Medulla oblongata (tissue), 1 donor: ENCODE results near the gene NDOR1.

Source experiments
- DNase-seq: peaks from one replicate; pipeline ENCODE4 v3.0.0-alpha.2; 2015; ENCODE audit errors: extremely low spot score

NDOR1 gene

GRCh38 chr9:137262909-137263285 is 57.4 kb downstream of the NDOR1 start:
- DNase-seq, result no peak

- DNase-seq, result no peak
Observed at GRCh38 chr9:137263506-137263905, 58.0 kb downstream of the NDOR1 start.

- no peak for DNase-seq
Observed at GRCh38 chr9:137264067-137264466, 58.6 kb downstream of the NDOR1 start.

DNA sequence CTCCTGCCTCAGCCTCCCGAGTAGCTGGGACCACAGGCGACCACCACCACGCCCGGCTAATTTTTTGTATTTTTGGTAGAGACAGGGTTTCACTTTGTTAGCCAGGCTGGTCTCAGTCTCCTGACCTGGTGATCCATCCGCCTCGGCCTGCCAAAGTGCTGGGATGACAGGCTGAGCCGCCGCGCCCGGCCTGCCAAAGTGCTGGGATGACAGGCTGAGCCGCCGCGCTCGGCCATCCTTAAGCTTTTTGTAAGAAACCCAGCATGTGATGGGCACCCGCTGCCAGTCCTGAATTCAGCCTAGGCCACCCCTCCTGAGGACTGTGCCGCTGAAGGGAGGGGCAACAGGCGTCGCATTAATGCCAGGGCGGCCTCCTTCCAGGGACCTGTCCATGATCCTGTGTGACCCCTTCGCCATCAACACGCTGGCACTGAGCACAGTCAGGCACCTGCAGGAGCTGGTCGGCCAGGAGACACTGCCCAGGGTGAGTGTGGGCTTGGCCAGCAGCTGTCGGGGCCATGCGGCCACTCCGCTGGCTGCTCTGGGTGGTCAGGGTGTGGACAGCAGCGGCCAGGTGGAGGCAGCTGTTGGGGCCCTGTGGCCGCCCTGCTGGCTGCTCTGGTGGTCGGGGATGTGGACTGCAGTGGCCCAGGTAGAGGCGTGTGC is 60.1 kb downstream of the NDOR1 start:
- DNase-seq, result no peak

GRCh38 chr9:137266162-137266527 is 60.6 kb downstream of the NDOR1 start:
- DNase-seq, result no peak
